ENCODE measurements around the gene FOXF2.

DNA sequence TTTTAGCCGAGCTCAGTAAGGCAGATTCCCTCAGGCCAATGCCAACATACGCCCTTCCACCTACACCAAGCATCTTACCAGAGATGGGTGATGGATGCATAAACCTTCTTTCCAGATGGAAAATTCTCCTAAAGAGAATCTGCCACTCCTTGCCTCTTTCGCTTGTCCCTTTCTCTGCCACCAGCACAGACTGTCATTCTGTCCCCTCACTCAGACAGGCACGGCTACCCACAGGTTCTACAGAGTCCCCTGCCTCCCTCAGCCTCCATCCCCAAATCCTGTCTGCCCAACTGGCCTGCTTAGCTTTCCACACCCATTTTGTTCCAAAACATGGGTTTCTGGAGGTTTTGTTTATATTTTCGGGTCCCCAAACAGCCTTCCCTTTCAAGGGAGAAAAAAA lies 12.7 kb upstream of the FOXF2 start:
- TF ChIP-seq, protein P1, sequence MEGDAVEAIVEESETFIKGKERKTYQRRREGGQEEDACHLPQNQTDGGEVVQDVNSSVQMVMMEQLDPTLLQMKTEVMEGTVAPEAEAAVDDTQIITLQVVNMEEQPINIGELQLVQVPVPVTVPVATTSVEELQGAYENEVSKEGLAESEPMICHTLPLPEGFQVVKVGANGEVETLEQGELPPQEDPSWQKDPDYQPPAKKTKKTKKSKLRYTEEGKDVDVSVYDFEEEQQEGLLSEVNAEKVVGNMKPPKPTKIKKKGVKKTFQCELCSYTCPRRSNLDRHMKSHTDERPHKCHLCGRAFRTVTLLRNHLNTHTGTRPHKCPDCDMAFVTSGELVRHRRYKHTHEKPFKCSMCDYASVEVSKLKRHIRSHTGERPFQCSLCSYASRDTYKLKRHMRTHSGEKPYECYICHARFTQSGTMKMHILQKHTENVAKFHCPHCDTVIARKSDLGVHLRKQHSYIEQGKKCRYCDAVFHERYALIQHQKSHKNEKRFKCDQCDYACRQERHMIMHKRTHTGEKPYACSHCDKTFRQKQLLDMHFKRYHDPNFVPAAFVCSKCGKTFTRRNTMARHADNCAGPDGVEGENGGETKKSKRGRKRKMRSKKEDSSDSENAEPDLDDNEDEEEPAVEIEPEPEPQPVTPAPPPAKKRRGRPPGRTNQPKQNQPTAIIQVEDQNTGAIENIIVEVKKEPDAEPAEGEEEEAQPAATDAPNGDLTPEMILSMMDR (IDR thresholded peaks at IDR 0.05) = no peak
- TF ChIP-seq POLR2A (IDR thresholded peaks at IDR 0.05) = no peak
